ENCODE results near the gene MDM2.
A peak's percentile ranks its signal among the peaks of the same experiment; 100 is the strongest.

The MDM2 gene

GRCh38 chr12:68807576-68808387 lies at the start of gene MDM2:
TSS of gene MDM2 (plus strand) at chr12:68808177. CDS start at chr12:68808478, 301 bp downstream.
- peak; percentile 84 to 87 for DNase-seq

GRCh38 chr12:68759852-68760251 lies 48.1 kb upstream of the MDM2 start:
- DNase-seq, result no peak

DNA sequence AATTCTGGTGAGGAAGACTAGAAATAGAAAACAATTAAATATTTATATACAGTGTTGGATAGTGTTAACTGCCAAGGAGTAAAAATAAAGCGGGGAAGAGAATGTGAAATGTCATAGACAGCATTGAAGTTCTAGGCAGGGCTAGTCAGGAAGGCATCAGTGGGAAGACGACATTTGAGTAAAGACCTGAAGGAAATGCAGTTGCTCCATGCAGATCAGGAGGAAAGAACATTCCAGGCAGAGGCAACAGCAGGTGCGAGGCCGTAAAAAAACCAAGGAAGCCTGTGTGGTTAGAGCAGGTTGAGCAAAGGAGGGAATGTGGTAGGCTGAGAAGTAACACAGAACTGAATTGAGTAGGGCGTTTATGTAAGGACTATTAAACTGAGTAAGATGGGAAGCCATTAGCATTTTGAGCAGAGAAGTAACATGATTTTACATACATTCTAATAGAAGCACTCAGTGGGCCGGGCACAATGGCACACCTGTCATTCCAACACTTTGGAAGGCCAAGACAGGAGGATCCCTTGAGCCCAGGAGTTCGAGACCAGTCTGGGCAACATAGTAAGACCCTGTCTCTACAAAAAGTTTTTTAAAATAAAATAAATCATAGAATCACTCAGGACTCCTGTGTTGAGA lies 47.1 kb upstream of the MDM2 start:
- DNase-seq, result no peak

- DNase-seq, result no peak
Observed at GRCh38 chr12:68761442-68761812, 46.5 kb upstream of the MDM2 start.

DNA sequence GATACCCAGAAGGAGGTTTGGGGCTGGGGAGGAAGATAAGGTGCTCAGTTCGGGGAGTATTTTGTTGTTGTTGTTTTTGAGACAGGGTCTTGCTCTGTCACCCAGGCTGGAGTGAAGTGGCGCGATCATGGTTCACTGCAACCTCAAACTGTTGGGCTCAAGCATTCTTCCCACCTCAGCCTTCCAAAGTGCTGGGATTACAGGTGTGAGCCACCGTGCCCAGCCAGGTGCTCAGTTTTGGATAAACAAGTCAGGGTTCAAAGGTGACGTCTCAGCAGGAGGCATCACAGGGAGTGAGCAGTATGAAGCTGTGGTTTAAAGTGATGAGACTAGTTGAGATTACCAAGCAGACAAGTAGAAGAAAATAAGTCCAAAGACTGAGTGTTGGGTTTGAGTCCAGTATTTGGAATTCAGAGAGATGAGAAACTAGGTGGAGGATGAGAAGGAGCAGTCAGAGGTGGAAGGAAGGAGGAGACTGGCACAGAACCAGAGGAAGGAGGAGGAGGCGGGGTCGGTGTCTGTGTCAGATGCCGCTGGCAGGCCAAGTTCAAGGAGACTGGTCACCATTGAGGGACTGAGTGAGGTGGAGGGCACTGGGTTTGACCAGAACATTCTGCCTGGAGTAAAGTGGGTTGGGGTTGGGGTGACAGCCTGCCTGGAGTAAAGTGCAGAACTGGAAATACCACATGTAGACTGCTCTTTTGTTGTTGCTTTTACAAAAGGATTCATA lies 45.9 kb upstream of the MDM2 start:
- DNase-seq, result no peak

- no peak for DNase-seq
Observed at GRCh38 chr12:68762691-68763090, 45.3 kb upstream of the MDM2 start.

DNA sequence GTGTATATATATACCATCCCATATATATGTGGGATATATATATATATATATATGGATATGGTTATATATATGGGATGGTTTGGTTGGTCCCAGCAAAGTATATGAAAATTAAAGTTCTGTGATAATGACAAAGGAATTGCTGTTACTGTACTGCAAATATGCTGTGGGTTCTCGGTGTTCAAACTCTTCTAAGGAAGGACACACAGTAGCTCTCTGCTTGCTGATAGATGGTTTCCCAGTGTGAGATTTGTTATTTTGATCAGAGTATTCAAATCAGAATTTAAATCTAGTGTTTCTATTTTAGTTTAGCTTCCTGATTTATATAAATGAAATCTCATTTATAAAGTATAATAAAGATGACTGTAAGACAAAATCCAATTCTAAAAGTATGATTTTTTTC lies 42.3 kb upstream of the MDM2 start:
- DNase-seq, result no peak

- no peak for DNase-seq
Observed at GRCh38 chr12:68766646-68767045, 41.3 kb upstream of the MDM2 start.

- no peak for DNase-seq
Observed at GRCh38 chr12:68767191-68767590, 40.8 kb upstream of the MDM2 start.

DNA sequence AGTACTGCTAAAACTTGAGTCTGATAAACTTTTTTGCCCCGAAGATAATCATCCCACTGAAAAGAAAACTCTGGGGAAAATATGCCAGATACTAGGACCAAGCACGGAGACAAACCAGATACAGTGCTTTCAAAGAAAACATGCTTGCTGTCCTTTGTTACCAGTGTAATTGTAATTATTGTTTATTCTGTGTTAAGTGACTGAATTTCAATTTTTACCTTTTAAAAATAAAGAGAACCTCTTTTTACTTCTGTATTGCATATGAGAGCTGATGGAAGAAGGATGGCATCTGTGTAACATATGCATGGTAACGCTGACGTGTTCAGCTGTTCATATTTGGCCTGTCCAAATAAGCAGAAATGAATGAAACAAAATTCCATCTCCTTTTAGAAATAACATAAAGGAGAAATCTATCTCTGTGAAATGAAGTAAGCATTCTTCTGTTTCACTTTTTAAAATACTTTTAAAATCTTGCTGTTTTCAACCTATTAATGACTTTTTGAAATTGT lies 39.5 kb upstream of the MDM2 start:
- DNase-seq, result no peak

DNA sequence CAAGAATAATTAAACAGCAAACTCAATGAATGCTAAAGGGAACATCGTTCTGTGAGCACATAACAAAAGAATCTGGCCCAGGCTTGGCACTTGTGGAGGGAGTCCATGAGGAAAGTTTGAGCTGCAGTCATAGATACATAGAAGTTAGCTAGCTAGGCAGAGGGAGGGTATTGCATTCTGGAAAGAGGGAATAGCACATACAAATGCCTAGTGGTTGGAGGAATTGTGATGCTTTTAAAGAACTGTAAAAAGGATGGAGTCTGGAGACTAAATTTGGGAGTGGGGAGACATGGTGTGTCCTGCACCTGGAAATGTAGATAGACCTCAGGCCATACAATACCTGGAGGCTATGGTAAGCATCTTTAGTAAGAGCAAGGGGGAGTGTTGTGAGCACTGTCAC lies 38.0 kb upstream of the MDM2 start:
- no peak for DNase-seq

- DNase-seq, result no peak
Observed at GRCh38 chr12:68771223-68771925, 36.6 kb upstream of the MDM2 start.

- DNase-seq, result no peak
Observed at GRCh38 chr12:68772714-68773113, 35.3 kb upstream of the MDM2 start.

DNA sequence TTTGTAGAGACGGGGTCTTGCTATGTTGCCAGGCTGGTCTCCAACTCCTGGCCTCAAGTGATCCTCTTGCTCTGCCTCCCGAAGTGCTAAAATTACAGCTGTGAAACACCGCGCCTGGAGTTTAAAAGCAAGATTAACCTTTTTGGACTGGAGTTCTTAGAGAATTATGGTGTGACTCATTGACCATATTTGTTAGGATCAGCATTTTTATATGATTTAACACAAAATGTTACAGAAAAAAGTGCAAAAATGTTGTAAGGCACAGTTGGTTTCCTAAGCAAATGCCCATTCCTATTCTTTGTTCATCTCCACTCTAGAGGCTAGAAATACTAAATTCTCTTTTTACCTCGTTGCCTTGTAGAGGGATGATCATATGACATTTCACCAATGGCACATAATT lies 34.4 kb upstream of the MDM2 start:
- no peak for DNase-seq

DNA sequence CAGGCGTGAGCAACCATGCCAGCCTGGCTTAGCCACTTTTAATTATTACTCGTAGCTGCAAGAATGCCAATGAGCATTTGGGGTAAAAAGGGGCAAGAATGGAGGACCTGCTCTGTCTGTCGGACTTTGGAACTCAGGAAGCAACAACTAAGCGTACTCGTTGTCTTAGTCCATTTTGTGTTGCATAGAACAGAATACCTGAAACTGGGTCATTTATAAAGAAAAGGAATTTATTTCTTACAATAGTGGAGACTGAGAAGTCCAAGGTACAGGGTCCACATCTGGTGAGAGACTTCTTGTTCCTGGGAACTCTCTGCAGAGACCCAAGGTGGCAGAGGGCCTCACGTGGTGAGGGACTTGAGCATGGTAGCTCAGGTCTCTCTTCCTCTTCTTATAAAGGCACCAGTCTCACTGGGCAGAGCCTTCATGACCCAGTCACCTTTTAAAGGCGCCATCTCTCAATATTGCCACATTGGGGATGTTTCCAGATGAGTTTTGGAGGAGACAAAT lies 32.8 kb upstream of the MDM2 start:
- DNase-seq, result no peak

- no peak for DNase-seq
Observed at GRCh38 chr12:68776976-68777610, 30.9 kb upstream of the MDM2 start.

GRCh38 chr12:68779280-68779679 lies 28.7 kb upstream of the MDM2 start:
- no peak for DNase-seq

DNA sequence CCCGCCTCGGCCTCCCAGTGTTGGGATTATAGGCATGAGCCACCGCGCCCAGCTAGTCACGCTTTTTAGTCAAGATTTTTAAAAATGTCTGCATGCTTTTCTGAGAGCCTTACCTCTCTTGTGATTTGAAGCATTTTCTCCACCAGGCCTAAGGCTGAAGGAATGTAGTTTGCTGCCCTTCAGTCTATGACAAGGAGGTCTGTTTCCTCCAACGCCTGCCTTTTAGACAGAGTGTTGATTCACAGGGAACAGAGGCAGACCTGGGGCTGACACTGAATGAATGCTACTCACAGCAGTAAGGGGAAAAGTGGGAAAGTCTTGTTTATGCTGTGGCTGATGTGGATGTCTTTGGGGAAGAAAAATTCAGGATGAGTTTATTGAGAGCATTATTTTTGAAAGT lies 27.2 kb upstream of the MDM2 start:
- no peak for DNase-seq

GRCh38 chr12:68781728-68782127 lies 26.2 kb upstream of the MDM2 start:
- DNase-seq, result no peak

- DNase-seq, result no peak
Observed at GRCh38 chr12:68784015-68784414, 24.0 kb upstream of the MDM2 start.

DNA sequence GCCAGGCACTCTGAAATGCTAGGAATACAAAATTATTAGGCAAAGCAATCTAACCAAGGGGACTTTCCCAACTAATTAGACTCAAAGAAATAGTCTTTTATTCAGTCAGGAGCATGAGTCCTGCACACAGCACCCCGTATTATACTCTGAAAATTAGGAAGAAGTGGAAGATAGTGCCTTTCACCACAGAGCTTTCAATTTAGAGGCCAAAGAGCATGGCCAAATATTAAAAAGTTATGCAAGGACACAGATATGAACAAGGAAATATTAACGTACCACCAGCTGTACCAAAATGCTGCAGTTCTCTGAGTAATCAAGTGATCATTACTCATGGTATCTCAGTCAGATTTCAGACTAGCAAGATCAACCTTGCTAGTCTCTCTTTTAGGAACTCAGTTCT lies 22.6 kb upstream of the MDM2 start:
- no peak for DNase-seq

DNA sequence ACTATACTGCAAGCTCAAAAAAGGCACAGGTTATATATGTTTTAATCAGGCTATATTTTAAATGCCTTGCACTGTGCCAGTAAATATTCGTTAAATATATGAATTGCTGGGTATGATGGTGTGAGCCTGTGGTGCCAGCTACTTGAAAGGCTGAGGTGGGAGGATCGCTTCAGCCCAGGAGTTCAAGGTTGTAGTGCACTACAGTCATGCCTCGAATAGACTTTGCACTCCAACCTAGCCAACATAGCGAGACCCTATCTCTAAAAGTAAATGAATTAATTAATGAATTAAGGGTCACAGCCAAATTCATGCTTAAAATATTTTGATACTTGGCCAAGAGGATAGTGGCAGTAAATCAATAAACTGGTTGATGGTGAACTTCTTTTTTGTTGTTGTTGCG lies 22.2 kb upstream of the MDM2 start:
- no peak for DNase-seq
